Astrocyte of the cerebellum (primary cell): Measurements from ENCODE around the gene NPDC1.

Source experiments
- DNase-seq: peaks from one replicate; pipeline ENCODE4 v3.0.0-alpha.2; 2011; ENCODE audit warnings: low read depth
- H3K4me3 ChIP-seq: 2 replicates; pipeline ENCODE4 v1.5.1; 2011; ENCODE audit warnings: mild to moderate bottlenecking, low read depth, low read length, moderate library complexity
- in situ Hi-C: cut with HindIII; loops from 2 replicates; pipeline ENCODE4 v1.10.0; 2017; ENCODE audit warnings: low sequenced_read_pairs
- TF ChIP-seq, protein P1 (sequence below): IDR thresholded peaks from 2 replicates; pipeline ENCODE4 v1.5.1; 2012; ENCODE audit warnings: low read length, low read depth, moderate library complexity, mild to moderate bottlenecking; ENCODE audit errors: missing control alignments

The NPDC1 gene

DNA sequence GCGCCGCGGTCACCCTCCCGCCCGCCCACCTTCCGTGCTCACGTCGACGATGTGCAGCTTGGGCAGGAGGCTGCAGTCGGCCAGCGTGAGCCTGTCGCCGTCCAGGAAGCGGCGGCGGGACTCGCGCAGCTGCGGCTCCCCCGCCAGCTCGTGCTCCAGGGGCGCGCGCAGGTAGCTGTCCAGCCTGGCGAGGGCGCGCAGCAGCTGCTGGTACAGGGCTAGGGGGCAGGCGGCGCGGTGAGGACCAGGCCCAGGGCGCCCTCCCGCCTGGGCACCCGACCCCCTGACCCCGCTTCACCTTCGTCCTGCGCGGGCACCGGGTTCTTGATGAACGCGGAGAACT, 51.1 kb downstream of the NPDC1 start:
- no peak for DNase-seq
- in situ Hi-C loops, result no loop called here
- H3K4me3 ChIP-seq, result no peak overlapping the region

DNA sequence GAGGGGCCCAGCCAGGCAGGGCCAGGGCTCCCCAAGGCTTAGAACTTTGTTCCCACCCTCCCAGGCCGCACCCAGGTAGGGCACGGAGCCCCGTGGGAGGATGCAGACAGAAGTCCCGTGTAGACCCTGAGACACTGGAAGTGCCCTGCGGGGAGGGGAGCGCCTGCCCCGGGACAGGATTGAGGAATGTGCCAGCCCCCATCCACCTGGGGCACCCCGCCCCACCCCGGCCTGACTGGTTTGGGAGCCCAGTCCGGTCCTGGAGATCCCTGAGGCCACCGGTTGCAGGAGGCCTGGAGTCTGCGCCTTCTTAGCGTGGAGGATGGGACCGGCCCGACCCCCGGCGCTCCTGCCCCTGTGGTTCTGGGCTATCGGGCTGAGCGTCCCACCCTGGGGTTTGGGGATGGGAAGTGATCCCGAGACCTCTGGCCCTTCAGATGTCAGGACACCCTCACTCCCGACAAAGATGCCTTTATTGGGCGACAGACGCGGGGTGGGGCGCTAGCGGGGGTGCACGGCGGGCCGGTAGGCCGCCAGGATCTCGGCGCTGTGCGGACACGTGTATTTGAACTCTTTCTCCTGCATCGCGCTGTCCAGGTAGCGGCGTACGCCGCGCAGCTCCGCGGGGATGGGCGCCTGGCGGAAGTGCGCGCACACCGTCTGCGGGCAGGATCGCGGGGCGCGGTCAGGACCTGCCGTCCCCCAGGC, 51.6 kb downstream of the NPDC1 start:
- no peak for DNase-seq
- no peak overlapping the region for H3K4me3 ChIP-seq
- in situ Hi-C loops, result no loop called here
- TF ChIP-seq, protein P1, sequence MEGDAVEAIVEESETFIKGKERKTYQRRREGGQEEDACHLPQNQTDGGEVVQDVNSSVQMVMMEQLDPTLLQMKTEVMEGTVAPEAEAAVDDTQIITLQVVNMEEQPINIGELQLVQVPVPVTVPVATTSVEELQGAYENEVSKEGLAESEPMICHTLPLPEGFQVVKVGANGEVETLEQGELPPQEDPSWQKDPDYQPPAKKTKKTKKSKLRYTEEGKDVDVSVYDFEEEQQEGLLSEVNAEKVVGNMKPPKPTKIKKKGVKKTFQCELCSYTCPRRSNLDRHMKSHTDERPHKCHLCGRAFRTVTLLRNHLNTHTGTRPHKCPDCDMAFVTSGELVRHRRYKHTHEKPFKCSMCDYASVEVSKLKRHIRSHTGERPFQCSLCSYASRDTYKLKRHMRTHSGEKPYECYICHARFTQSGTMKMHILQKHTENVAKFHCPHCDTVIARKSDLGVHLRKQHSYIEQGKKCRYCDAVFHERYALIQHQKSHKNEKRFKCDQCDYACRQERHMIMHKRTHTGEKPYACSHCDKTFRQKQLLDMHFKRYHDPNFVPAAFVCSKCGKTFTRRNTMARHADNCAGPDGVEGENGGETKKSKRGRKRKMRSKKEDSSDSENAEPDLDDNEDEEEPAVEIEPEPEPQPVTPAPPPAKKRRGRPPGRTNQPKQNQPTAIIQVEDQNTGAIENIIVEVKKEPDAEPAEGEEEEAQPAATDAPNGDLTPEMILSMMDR, result no peak

More for the DNA sequence above, 51.1 kb downstream of the NPDC1 start:
- TF ChIP-seq, protein P1, result no peak

DNA sequence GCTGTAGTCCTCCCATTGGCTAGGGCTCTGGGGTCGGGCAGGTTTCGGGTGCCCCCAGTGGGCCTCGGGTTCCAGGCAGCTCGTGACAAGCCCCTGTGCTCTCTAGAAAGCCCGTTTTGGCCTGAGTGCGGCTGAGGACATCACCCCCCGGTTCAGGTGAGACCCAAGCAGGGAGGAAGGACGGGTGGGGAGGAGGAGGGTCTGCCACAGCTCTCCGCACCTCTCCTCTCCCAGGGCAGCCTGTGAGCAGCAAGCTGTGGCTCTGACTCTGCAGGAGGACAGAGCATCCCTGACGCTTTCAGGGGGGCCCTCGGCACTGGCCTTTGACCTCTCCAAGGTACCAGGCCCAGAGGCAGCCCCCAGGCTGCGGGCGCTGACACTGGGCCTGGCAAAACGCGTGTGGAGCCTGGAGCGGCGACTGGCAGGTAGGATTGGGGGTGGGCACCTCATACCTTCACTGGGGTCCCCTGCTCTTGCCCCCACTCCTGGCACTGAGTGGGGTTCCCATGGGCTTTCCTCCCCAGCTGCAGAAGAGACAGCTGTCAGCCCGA, 53.1 kb downstream of the NPDC1 start:
- in situ Hi-C loops, result no loop called here
- no peak for DNase-seq
- peak overlapping the region; percentile 68 for H3K4me3 ChIP-seq
- TF ChIP-seq, protein P1, result no peak

DNA sequence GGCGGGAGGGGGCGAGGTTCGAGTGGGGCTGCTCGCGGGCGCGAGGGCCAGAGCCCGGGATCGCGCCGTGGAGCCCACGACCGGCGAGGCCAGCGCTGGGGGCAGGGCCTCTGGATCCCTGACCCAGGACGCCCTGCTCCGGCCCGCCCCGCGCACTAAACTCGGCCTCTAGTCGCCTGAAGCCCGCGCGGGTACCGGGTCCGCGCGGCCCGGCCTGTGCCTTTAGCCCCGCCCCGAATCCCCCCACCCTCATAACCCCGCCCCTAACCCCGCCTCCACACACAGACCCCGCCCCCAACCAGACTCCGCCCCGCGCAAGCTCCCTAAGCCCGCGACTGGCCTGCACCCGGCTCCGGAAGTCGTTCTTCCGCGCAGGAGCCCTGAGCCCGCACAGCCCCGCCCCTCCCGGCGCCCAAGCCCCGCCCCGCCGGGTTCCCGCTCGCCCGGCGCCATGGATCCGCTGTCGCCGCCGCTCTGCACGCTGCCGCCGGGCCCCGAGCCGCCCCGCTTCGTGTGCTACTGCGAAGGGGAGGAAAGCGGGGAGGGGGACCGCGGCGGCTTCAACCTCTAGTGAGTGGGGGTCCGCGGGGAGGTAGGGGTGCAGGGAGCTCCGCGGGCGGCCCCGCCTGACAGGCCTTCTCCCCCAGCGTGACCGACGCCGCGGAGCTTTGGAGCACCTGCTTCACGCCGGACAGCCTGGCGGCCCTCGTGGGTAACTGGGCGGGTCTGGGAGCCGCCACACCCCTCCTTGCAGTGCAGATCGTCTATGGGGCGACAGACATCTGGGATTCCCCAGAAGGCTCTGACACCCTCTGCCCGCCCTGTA, 53.8 kb downstream of the NPDC1 start, which contains the start of gene PAXX:
Gene PAXX (plus strand): TSS at position 430 of the 826 bp plus-strand sequence. CDS start 22 bp downstream, at position 452.
- TF ChIP-seq, protein P1, result no peak
- peak; percentile 57 for DNase-seq
- peak within 1 kb of the TSS; percentile 68 for H3K4me3 ChIP-seq
- in situ Hi-C loops, result no loop called here

DNA sequence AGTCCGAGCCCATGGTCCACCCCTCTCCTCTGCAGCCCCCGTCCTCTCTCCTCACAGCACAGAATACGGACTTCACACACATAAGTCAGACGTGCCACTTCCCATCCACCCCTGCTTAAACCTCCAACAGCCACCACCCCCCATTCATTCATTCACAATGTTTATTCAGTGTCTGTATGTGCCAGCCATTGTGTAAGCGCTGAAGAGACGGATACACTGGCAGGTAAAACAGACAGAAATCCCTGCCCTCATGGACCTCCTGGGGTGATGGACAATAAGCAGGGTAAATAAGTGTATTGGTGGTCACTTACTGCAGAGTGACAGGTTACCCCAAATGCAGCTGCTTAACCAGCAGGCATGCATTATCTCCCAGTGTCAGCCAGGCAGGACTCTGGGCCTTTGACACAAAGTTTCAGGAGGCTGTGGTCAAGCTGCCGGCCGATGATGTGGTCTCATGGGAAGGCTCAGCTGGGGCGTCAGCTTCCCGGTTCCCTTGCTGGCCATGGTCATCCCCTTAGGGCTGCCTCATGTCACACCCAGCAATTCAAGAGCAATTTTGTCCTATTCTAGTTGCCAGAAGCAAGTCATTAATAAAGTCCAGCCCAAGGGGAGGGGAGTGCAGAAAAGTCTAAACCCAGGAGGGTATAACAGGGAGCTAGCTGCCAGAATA, 55.6 kb downstream of the NPDC1 start:
- no peak overlapping the region for H3K4me3 ChIP-seq
- TF ChIP-seq, protein P1, result no peak
- no peak for DNase-seq
- in situ Hi-C loops, result no loop called here
